Measurements from ENCODE around the gene OR10A3.

OR10A3 gene

GRCh38 chr11:7931168-7931567 lies 10.3 kb downstream of the OR10A3 start, which contains the start of gene OR10A6:
Gene OR10A6 (minus strand): TSS chr11:7931268. CDS start chr11:7928662, 2,606 bp downstream.
- DNase-seq = no peak

- DNase-seq = no peak
These were observed 13.9 kb downstream of the OR10A3 start for GRCh38 chr11:7927635-7928034.

GRCh38 chr11:7924536-7924935 lies 17.0 kb downstream of the OR10A3 start:
- no peak for DNase-seq

- DNase-seq = no peak
These were observed 23.4 kb downstream of the OR10A3 start for GRCh38 chr11:7918141-7918540.

GRCh38 chr11:7911011-7911410 lies 30.5 kb downstream of the OR10A3 start:
- no peak for DNase-seq

- DNase-seq = no peak
These were observed 31.2 kb downstream of the OR10A3 start for GRCh38 chr11:7910286-7910788.

- DNase-seq = no peak
These were observed 31.8 kb downstream of the OR10A3 start for GRCh38 chr11:7909585-7910285.

DNA sequence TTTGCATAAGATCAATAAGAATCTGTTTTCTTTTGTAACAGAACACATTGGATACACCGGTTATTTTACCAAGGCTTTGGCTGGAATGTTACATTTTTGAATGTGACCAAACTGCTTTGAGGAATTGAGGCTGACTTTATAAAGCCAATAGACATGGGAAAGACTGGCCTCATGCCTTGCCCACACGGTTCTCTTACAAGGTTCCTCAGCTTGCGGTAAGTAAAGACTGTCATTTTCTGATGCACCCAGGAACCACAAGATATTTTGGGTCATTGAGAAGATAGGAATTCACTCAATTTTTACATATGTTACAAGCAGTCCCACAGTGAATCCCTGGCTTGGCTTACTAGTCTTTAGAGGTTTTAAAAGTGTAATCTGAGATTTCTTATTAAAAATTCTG lies 34.4 kb downstream of the OR10A3 start:
- no peak for DNase-seq

- DNase-seq = no peak
These were observed 35.0 kb downstream of the OR10A3 start for GRCh38 chr11:7906481-7906880.

GRCh38 chr11:7905961-7906429 lies 35.5 kb downstream of the OR10A3 start:
- DNase-seq = no peak

DNA sequence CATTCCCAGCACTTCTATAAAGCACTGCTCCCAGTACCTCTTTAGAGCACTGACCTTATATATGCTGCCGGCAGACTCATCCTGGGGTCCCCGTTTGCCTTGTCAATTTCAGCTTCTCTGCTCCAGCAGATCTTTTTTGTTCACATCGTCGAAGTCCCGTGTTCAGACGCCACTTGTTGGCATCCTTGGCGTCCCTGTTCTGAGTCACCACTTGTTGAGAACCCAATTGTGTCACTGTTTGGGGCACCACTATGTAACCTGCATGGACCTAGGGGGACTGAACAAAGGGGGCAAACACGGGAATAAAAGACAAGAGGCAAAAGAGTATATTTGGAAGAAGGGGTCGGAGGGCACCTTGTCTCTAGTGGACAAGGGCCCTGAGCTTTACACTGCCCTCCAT lies 36.0 kb downstream of the OR10A3 start:
- no peak for DNase-seq

- DNase-seq = no peak
These were observed 36.6 kb downstream of the OR10A3 start for GRCh38 chr11:7904917-7905316.

DNA sequence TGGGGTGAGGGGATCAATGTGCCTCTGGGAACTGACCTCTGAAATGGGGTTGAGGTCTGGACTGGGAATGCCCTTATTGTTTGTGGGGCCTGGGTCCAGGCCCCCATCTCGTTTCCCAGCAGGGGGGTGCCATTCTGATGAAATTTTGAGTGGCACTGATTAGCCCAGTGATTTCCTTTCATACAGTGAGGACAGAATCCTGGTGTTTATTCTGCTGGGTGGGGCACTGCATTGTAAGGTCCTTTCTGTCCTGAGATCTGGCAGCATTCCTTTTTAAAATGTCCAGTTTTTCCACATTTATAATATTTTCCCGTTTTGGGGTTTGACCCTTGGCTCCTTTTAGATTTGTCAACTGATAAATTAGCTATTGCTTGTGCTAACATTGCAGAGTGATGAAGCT lies 37.6 kb downstream of the OR10A3 start:
- DNase-seq = no peak

- no peak for DNase-seq
These were observed 40.1 kb downstream of the OR10A3 start for GRCh38 chr11:7901319-7901854.

- DNase-seq = no peak
These were observed 40.8 kb downstream of the OR10A3 start for GRCh38 chr11:7900686-7901085.

- DNase-seq = no peak
These were observed 42.1 kb downstream of the OR10A3 start for GRCh38 chr11:7899418-7899817.

DNA sequence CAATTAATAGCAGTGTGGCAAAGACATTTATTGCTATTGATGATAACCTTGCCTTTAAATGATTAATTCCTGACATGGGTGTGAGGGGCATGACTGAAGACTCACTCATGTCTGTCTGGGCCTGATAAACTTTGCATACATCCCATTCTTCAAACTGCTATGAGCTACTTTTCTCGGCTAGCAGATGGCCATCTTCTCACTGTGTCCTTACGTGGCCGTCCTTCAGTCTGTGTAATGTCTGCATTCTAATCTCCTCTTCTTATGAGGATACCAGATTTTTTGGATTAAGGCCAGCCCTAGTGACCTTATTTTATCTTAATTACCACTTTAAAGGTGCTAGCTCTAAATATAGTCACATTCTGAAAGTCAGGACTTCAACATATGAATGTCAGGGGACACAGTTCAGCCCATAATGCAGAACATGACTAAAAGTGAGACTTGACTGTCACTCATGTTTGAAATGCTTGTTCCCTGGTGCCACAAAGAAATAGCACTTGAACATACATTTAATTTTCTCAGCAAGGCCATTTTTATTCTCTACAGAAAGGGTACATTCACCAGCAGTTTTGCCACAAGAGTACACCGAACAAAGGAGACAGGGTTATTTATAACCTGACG lies 42.7 kb downstream of the OR10A3 start:
- no peak for DNase-seq

DNA sequence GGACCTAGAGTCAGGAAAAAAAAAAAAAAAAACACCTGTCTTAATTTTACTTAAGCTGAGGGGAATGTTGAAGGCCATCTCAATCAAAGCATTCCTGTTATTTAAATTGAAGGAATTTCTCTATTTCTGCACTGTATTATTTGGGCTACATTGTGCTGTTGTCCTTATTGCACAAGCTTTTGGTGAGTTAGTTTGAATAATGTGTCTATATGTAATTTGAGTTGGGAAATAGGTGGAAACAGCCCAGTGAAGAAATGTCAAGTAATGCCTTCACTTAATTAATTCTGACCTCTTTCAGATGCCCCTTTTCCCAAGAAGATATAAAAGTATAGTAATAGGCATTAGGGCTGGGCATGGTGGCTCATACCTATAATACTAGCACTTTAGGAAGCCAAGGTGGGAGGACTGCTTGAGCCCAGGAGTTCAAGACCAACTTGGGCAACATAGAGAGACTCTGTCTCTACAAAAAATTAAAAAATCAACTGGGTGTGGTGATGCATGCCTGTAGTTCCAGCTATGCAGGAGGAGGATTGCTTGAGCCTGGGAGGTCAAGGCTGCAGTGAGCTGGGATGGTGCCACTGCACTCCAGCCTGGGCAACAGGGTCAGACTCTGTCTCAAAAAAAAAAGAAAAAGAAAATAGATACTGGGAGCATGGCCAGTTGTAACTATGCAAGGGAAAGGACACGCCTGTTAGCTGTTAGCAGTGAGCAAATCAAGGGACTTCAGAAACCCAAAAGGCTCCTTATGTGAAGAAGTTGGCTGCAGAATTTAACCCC lies 45.3 kb downstream of the OR10A3 start:
- DNase-seq = no peak

GRCh38 chr11:7894251-7894650 lies 47.3 kb downstream of the OR10A3 start:
- DNase-seq = no peak

GRCh38 chr11:7893796-7894195 lies 47.7 kb downstream of the OR10A3 start:
- DNase-seq = no peak

GRCh38 chr11:7892840-7893254 lies 48.7 kb downstream of the OR10A3 start:
- no peak for DNase-seq

DNA sequence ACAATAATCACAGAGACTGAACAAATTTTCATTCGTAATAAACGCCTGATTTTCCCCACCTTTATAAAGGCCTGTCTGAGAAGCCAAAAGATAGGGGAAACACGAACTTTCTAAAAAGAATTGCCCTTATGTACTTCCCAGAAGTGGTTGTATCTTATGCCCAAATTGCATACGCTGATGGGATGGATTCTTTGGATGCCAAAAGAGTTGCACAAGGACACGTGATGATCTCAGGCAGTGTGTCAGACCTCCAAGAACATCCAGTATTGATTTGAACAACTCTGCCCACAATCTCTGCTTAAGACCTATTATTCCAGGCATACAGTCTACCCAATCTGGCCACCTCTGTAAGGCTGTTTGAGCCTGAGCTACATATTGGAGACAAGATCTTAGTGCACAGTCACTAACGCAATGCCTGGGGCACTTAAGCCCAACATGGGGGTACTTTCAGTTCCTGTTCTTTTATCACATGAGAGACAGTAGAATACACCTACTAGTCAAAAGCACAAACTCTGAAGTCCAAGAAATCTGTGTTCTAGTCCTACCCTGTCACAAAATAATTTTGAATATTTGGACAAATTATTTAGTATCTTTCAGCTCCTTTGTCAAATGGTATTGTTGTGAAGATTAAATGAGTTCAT lies 49.3 kb downstream of the OR10A3 start:
- no peak for DNase-seq
